Naive thymus-derived CD4-positive, alpha-beta T cell (primary cell): ENCODE measurements around the gene PRPF8. TPM values are rescaled to one million over a fixed set of nuclear protein-coding genes. Genes with fewer than 3 reads are reported as not detected.
A peak's percentile ranks its signal among the peaks of the same experiment; 100 is the strongest.

Source experiments
- ATAC-seq: fragments of 150-1000 bp; cut with Tn5 transposase; 2 replicates; pipeline ENCODE4 v1.10.0; 2021; ENCODE audit warnings: mild to moderate bottlenecking, moderate library complexity
- CTCF ChIA-PET: fragments of 350-600 bp; sonication (Branson Sonifier 250); formaldehyde crosslinking; loops from one replicate; lab custom pipeline; 2021; ENCODE audit warnings: antibody characterized with exemption; lab: Charles Lee
- POLR2A ChIA-PET: fragments of 350-600 bp; sonication (Branson Sonifier 250); formaldehyde crosslinking; loops from one replicate; lab custom pipeline; 2021; ENCODE audit warnings: antibody characterized with exemption, inconsistent platforms; lab: Charles Lee
- DNase-seq, 9 donors: peaks; one replicate each; pipeline versions ENCODE4 v3.0.0 to v3.0.0-alpha.2; 2020 to 2022; ENCODE audit warnings: mixed read lengths in 1 of 9
- H3K27ac ChIP-seq: one replicate; pipeline ENCODE4 v1.7.0; 2013; ENCODE audit warnings: mild to moderate bottlenecking, low read depth, low read length, moderate library complexity
- H3K27me3 ChIP-seq, 2 donors: one replicate each; pipeline ENCODE4 v1.7.0; 2013; ENCODE audit warnings: low read length in 2 of 2, mild to moderate bottlenecking in 2 of 2, moderate library complexity in 2 of 2; ENCODE audit not compliant: control insufficient read depth in 2 of 2, insufficient read depth in 2 of 2
- H3K36me3 ChIP-seq, 3 experiments: 1 replicate in 2 of 3; 2 replicates in 1 of 3; pipeline ENCODE4 v1.7.0; 2013; ENCODE audit warnings: low read length in 3 of 3, mild to moderate bottlenecking in 3 of 3, moderate library complexity in 1 of 3; ENCODE audit not compliant: insufficient read depth in 3 of 3, control insufficient read depth in 2 of 3
- H3K4me1 ChIP-seq, 2 donors: one replicate each; pipeline ENCODE4 v1.7.0; 2013; ENCODE audit warnings: low read length in 2 of 2, mild to moderate bottlenecking in 2 of 2, moderate library complexity in 1 of 2; ENCODE audit not compliant: control insufficient read depth in 2 of 2, insufficient read depth in 2 of 2
- H3K4me3 ChIP-seq: 2 replicates; pipeline ENCODE4 v1.7.0; 2013; ENCODE audit warnings: mild to moderate bottlenecking, low read length
- H3K9me3 ChIP-seq, 3 experiments: 1 replicate in 2 of 3; 2 replicates in 1 of 3; pipeline ENCODE4 v1.7.0; 2013; ENCODE audit warnings: low read length in 3 of 3; ENCODE audit not compliant: control insufficient read depth in 2 of 3
- H3K27ac Mint-ChIP-seq, 9 donors: one replicate each; pipeline ENCODE4 v1.8.0; 2020 to 2022; ENCODE audit warnings: mixed read lengths in 9 of 9, mild to moderate bottlenecking in 8 of 9, moderate library complexity in 5 of 9, inconsistent platforms in 2 of 9
- H3K27me3 Mint-ChIP-seq, 5 donors: one replicate each; pipeline ENCODE4 v1.8.0; 2021 to 2022; ENCODE audit warnings: mixed read lengths in 5 of 5, mild to moderate bottlenecking in 1 of 5
- H3K36me3 Mint-ChIP-seq, 5 donors: one replicate each; pipeline ENCODE4 v1.8.0; 2020 to 2022; ENCODE audit warnings: mixed read lengths in 5 of 5, mild to moderate bottlenecking in 3 of 5, inconsistent platforms in 1 of 5
- H3K4me1 Mint-ChIP-seq, 7 donors: one replicate each; pipeline ENCODE4 v1.8.0; 2020 to 2022; ENCODE audit warnings: mixed read lengths in 7 of 7, mild to moderate bottlenecking in 3 of 7, inconsistent platforms in 1 of 7
- H3K4me3 Mint-ChIP-seq, 10 donors: one replicate each; pipeline ENCODE4 v1.8.0; 2020 to 2022; ENCODE audit warnings: mild to moderate bottlenecking in 10 of 10, mixed read lengths in 10 of 10, moderate library complexity in 6 of 10, inconsistent platforms in 2 of 10
- H3K9me3 Mint-ChIP-seq, 11 donors: one replicate each; pipeline ENCODE4 v1.8.0; 2020 to 2022; ENCODE audit warnings: mixed read lengths in 11 of 11, mild to moderate bottlenecking in 4 of 11, inconsistent platforms in 1 of 11, moderate library complexity in 1 of 11
- intact Hi-C, 2 donors: fragments of 100-400 bp; cut with micrococcal nuclease; formaldehyde crosslinking; loops; one replicate each; pipeline ENCODE4 v1.15.1; 2023
- polyA plus RNA-seq, 2 donors: library from polyadenylated mRNA; unstranded; fragments of 300-500 nt; fragmentation: Illumina TruSeq; gene quantifications; one replicate each; pipeline ENCODE4 v1.2.3, GENCODE V29; 2021
- total RNA-seq, 6 experiments: library from RNA in 5 of 6; stranded (reverse) in 5 of 6; gene quantifications; 1 replicate in 5 of 6; 2 replicates in 1 of 6; pipeline ENCODE4 v1.2.3 and lab custom pipeline; 2021 to 2026

The PRPF8 gene
- total and polyA plus RNA-seq, 7 experiments from 2014 or later = 167 to 554 (median 436) TPM

GRCh38 chr17:1718362-1719165 is 33.9 kb upstream of the PRPF8 start:
- H3K4me3 Mint-ChIP-seq = peak overlapping the region in 6 of 10 donors; percentile 21 to 98 (median 54)
- intact Hi-C loops = loop anchor here (5.0 kb wide), 1 partner anchor 51 kb away; no protein-coding TSS in a partner anchor
- ATAC-seq (no peak), DNase-seq (no peak)
- H3K36me3 Mint-ChIP-seq = peaks cover 0 to 4% (median 0%) of the 10 kb centered on the region in 5 donors
- peaks cover 25 to 32% of the 10 kb centered on the region in 2 donors for H3K4me1 ChIP-seq
- H3K9me3 ChIP-seq = no peaks in the 10 kb centered on the region
- no peaks in the 10 kb centered on the region for H3K9me3 Mint-ChIP-seq
- peaks cover 0 to 9% (median 0%) of the 10 kb centered on the region in 5 donors for H3K27me3 Mint-ChIP-seq
- peaks cover 23 to 48% (median 31%) of the 10 kb centered on the region in 7 donors for H3K4me1 Mint-ChIP-seq
- H3K4me3 ChIP-seq = no peak overlapping the region
- peak overlapping the region in 2 of 9 donors; percentile 15 to 99 for H3K27ac Mint-ChIP-seq
- CTCF ChIA-PET = interaction anchor here (0.6 to 7.6 kb wide), 2 partner anchors 35 to 64 kb away, joined by 4 to 51 read pairs; no protein-coding TSS in a partner anchor
- no peak overlapping the region for H3K27ac ChIP-seq
- H3K27me3 ChIP-seq = peaks cover 0 to 7% of the 10 kb centered on the region in 2 donors
- H3K36me3 ChIP-seq = no peaks in the 10 kb centered on the region
- POLR2A ChIA-PET = interaction anchor here (2.2 kb wide), 1 partner anchor 65 kb away, joined by 6 read pairs; no protein-coding TSS in a partner anchor

- Histone ChIP-seq H3K27me3 (peaks cover 0 to 7% of the 10 kb centered on the region in 2 donors), H3K27ac (peak overlapping the region; percentile 71), H3K36me3 (no peaks in the 10 kb centered on the region), H3K4me3 (peak overlapping the region; percentile 92), H3K4me1 (peaks cover 17 to 26% of the 10 kb centered on the region in 2 donors), H3K9me3 (no peaks in the 10 kb centered on the region)
- POLR2A ChIA-PET = interaction anchor here (0.9 to 3.1 kb wide), 16 partner anchors 9 to 619 kb away, joined by 3 to 32 read pairs (median 4); partner anchors contain the start of genes PRPF8, RILP, RPA1 and SMYD4
- DNase-seq (peak; percentile 38 to 81 (median 76)), ATAC-seq (peak; percentile 58)
- CTCF ChIA-PET = interaction anchor here (1.3 to 7.6 kb wide), 7 partner anchors 8 to 325 kb away, joined by 3 to 51 read pairs (median 4); partner anchors contain the start of genes OVCA2, RILP and WDR81
- Mint-ChIP-seq H3K9me3 (no peaks in the 10 kb centered on the region), H3K4me3 (peak overlapping the region; percentile 87 to 98 (median 94)), H3K27ac (peak overlapping the region; percentile 70 to 99 (median 93)), H3K27me3 (peaks cover 0 to 9% (median 4%) of the 10 kb centered on the region in 5 donors), H3K36me3 (peaks cover 0 to 11% (median 0%) of the 10 kb centered on the region in 5 donors), H3K4me1 (peaks cover 15 to 47% (median 24%) of the 10 kb centered on the region in 7 donors)
- intact Hi-C loops = loop anchor here (1.0 to 5.0 kb wide), 21 partner anchors 7 to 684 kb away; partner anchors contain the start of genes CRK (in 2 of the 2), DPH1 (in 2 of the 2), INPP5K (in 2 of the 2) and MNT (in 2 of the 2)
Observed at GRCh38 chr17:1716912-1717695, 32.4 kb upstream of the PRPF8 start.

- POLR2A ChIA-PET = interaction anchor here (0.5 to 3.1 kb wide), 18 partner anchors 10 to 620 kb away, joined by 3 to 32 read pairs (median 4); partner anchors contain the start of genes INPP5K, PRPF8, RILP and RPA1
- H3K27ac Mint-ChIP-seq = peak overlapping the region; percentile 70 to 99 (median 93)
- Histone ChIP-seq H3K9me3 (no peaks in the 10 kb centered on the region), H3K36me3 (no peaks in the 10 kb centered on the region), H3K27ac (peak overlapping the region; percentile 73), H3K4me3 (peak overlapping the region; percentile 92), H3K4me1 (peaks cover 17 to 26% of the 10 kb centered on the region in 2 donors), H3K27me3 (peaks cover 0 to 7% of the 10 kb centered on the region in 2 donors)
- H3K4me1 Mint-ChIP-seq = peaks cover 20 to 45% (median 24%) of the 10 kb centered on the region in 7 donors
- ATAC-seq = peak; percentile 92
- no peaks in the 10 kb centered on the region for H3K9me3 Mint-ChIP-seq
- peak; percentile 99 to 100 (median 100) for DNase-seq
- intact Hi-C loops = loop anchor here (1.0 to 5.0 kb wide), 18 partner anchors 8 to 685 kb away; partner anchors contain the start of genes DPH1 (in 2 of the 2), INPP5K (in 2 of the 2), PRPF8 (in 2 of the 2) and RILP (in 2 of the 2)
- H3K36me3 Mint-ChIP-seq = peaks cover 0 to 13% (median 0%) of the 10 kb centered on the region in 5 donors
- peak overlapping the region; percentile 87 to 98 (median 94) for H3K4me3 Mint-ChIP-seq
- CTCF ChIA-PET = interaction anchor here (0.6 to 7.6 kb wide), 8 partner anchors 8 to 326 kb away, joined by 3 to 51 read pairs (median 4); partner anchors contain the start of genes OVCA2, RILP and WDR81
- peaks cover 0 to 9% (median 6%) of the 10 kb centered on the region in 5 donors for H3K27me3 Mint-ChIP-seq
Observed at GRCh38 chr17:1716076-1716911, 31.6 kb upstream of the PRPF8 start.

- H3K27me3 ChIP-seq = peaks cover 0 to 7% of the 10 kb centered on the region in 2 donors
- intact Hi-C loops = loop anchor here (1.0 to 5.0 kb wide), 18 partner anchors 9 to 685 kb away; partner anchors contain the start of genes DPH1 (in 2 of the 2), INPP5K (in 2 of the 2), PRPF8 (in 2 of the 2) and RILP (in 2 of the 2)
- H3K9me3 ChIP-seq = no peaks in the 10 kb centered on the region
- H3K27ac ChIP-seq = peak overlapping the region; percentile 73
- ChIA-PET POLR2A (interaction anchor here (0.5 to 3.1 kb wide), 8 partner anchors 10 to 313 kb away, joined by 3 to 32 read pairs (median 6); partner anchors contain the start of genes INPP5K, PRPF8, RILP and RPA1), CTCF (interaction anchor here (1.4 to 1.6 kb wide), 3 partner anchors 9 to 155 kb away, joined by 3 to 4 read pairs (median 4); partner anchors contain the start of gene WDR81)
- peaks cover 22 to 47% (median 28%) of the 10 kb centered on the region in 7 donors for H3K4me1 Mint-ChIP-seq
- DNase-seq (no peak), ATAC-seq (no peak)
- H3K36me3 ChIP-seq = no peaks in the 10 kb centered on the region
- H3K27ac Mint-ChIP-seq = peak overlapping the region in 4 of 9 donors; percentile 81 to 94 (median 91)
- H3K36me3 Mint-ChIP-seq = peaks cover 0 to 13% (median 0%) of the 10 kb centered on the region in 5 donors
- peak overlapping the region; percentile 60 for H3K4me3 ChIP-seq
- peaks cover 0 to 12% (median 6%) of the 10 kb centered on the region in 5 donors for H3K27me3 Mint-ChIP-seq
- H3K4me1 ChIP-seq = peaks cover 20 to 28% of the 10 kb centered on the region in 2 donors
- no peaks in the 10 kb centered on the region for H3K9me3 Mint-ChIP-seq
- peak overlapping the region; percentile 56 to 98 (median 94) for H3K4me3 Mint-ChIP-seq
Observed at GRCh38 chr17:1715803-1716075, 31.1 kb upstream of the PRPF8 start.
